Measurements from ENCODE around the gene EXD2. TPM values are rescaled to one million over a fixed set of nuclear protein-coding genes. Genes with fewer than 3 reads are reported as not detected.

EXD2 gene
- total and polyA plus RNA-seq, 10 of the 15 experiments (the other 5 are each of a cell fraction or from before 2014, with no cell fraction given), result 1.0 to 12.4 (median 4.6) TPM

DNA sequence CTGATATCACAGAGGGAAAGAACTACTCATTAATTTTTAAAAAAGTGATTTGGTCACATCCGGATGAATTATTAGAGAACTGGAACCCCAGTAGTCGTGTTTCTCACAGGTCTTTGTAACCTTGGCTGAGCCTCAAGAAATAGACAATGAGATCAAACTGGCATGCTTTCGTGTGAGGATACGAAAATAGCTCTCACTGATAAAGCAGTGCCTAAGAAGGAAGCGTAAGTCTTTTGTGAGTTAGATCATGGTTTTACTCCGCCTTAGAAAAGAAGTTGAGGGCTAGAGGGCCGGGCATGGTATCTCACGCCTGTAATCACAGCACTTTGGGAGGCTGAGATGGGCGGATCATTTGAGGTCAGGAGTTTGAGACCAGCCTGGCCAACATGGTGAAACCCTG is 34.9 kb downstream of the EXD2 start:
- 97% methylated on average over 9 of the region's 9 CpGs for WGBS (ENCODE audit: insufficient coverage, insufficient replicate concordance, low lambda C conversion rate, missing lambda C conversion rate)
- H3K4me2 ChIP-seq (ENCODE audit: control insufficient read depth, insufficient read depth), result no peak overlapping the region

More for the DNA sequence above, 34.9 kb downstream of the EXD2 start:
- Histone ChIP-seq H2AFZ (ENCODE audit: control insufficient read depth, low read depth, low read length) (no peak overlapping the region), H3K27me3 (replicated peaks in 1 of 2; ENCODE audit: control insufficient read depth in 2 of 2, insufficient read depth in 2 of 2, low read length in 1 of 2) (no peaks in the 10 kb centered on the region), H3K4me3 (no peak overlapping the region), H3K36me3 (ENCODE audit: control insufficient read depth in 2 of 2, insufficient read depth in 2 of 2, low read length in 1 of 2) (no peaks in the 10 kb centered on the region), H3K4me1 (ENCODE audit: control insufficient read depth, insufficient read depth, low read length) (no peaks in the 10 kb centered on the region), H3K27ac (ENCODE audit: control insufficient read depth, insufficient read depth) (no peak overlapping the region), H4K20me1 (ENCODE audit: control insufficient read depth, insufficient read depth) (no peaks in the 10 kb centered on the region), H3K9me3 (replicated peaks; ENCODE audit: control insufficient read depth, insufficient read depth, low read length) (no peaks in the 10 kb centered on the region), H3K79me2 (ENCODE audit: control insufficient read depth, insufficient read depth, low read length) (no peaks in the 10 kb centered on the region), H3K9ac (ENCODE audit: control insufficient read depth, insufficient read depth, low read length) (no peak overlapping the region)
- POLR2A ChIA-PET, result interaction anchor here (0.7 kb wide), 1 partner anchor 263 kb away, joined by 3 read pairs; no protein-coding TSS in a partner anchor
- no peak for FAIRE-seq
- no peak for DNase-seq (ENCODE audit: low read depth, low spot score)
- CTCF ChIA-PET, result interaction anchor here (0.6 to 1.6 kb wide), 4 partner anchors 16 to 316 kb away, joined by 3 to 5 read pairs (median 4); no protein-coding TSS in a partner anchor
- SMC1A ChIA-PET (ENCODE audit: uncharacterized antibody, unreplicated experiment), result interaction anchor here (0.9 to 2.0 kb wide), 3 partner anchors 12 to 97 kb away, joined by 4 to 6 read pairs (median 5); partner anchors contain the start of gene EXD2
- BruUV-seq (replicated peaks), result no TSS peak
- ATAC-seq, result no peak
- RAD21 ChIA-PET (ENCODE audit: unreplicated experiment), result no interaction called here
- intact Hi-C loops (cut with micrococcal nuclease; ENCODE audit: unreplicated experiment), result no loop called here
- in situ Hi-C loops (cut with MboI), result loop anchor here (25.0 kb wide), 1 partner anchor 511 kb away; no protein-coding TSS in a partner anchor
- TF ChIP-seq, protein P1, sequence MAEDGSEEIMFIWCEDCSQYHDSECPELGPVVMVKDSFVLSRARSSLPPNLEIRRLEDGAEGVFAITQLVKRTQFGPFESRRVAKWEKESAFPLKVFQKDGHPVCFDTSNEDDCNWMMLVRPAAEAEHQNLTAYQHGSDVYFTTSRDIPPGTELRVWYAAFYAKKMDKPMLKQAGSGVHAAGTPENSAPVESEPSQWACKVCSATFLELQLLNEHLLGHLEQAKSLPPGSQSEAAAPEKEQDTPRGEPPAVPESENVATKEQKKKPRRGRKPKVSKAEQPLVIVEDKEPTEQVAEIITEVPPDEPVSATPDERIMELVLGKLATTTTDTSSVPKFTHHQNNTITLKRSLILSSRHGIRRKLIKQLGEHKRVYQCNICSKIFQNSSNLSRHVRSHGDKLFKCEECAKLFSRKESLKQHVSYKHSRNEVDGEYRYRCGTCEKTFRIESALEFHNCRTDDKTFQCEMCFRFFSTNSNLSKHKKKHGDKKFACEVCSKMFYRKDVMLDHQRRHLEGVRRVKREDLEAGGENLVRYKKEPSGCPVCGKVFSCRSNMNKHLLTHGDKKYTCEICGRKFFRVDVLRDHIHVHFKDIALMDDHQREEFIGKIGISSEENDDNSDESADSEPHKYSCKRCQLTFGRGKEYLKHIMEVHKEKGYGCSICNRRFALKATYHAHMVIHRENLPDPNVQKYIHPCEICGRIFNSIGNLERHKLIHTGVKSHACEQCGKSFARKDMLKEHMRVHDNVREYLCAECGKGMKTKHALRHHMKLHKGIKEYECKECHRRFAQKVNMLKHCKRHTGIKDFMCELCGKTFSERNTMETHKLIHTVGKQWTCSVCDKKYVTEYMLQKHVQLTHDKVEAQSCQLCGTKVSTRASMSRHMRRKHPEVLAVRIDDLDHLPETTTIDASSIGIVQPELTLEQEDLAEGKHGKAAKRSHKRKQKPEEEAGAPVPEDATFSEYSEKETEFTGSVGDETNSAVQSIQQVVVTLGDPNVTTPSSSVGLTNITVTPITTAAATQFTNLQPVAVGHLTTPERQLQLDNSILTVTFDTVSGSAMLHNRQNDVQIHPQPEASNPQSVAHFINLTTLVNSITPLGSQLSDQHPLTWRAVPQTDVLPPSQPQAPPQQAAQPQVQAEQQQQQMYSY (CRISPR knock-in tag; IDR thresholded peaks at IDR 0.05), result no peak
- TF ChIP-seq NR2F1 (conservative IDR thresholded peaks at IDR 0.05), result no peak
- TF ChIP-seq BMI1 (IDR thresholded peaks at IDR 0.05; ENCODE audit: borderline replicate concordance), result no peak
- no peak for TF ChIP-seq POLR2AphosphoS5 (IDR thresholded peaks at IDR 0.05; ENCODE audit: low read length)
- TF ChIP-seq, protein P2, sequence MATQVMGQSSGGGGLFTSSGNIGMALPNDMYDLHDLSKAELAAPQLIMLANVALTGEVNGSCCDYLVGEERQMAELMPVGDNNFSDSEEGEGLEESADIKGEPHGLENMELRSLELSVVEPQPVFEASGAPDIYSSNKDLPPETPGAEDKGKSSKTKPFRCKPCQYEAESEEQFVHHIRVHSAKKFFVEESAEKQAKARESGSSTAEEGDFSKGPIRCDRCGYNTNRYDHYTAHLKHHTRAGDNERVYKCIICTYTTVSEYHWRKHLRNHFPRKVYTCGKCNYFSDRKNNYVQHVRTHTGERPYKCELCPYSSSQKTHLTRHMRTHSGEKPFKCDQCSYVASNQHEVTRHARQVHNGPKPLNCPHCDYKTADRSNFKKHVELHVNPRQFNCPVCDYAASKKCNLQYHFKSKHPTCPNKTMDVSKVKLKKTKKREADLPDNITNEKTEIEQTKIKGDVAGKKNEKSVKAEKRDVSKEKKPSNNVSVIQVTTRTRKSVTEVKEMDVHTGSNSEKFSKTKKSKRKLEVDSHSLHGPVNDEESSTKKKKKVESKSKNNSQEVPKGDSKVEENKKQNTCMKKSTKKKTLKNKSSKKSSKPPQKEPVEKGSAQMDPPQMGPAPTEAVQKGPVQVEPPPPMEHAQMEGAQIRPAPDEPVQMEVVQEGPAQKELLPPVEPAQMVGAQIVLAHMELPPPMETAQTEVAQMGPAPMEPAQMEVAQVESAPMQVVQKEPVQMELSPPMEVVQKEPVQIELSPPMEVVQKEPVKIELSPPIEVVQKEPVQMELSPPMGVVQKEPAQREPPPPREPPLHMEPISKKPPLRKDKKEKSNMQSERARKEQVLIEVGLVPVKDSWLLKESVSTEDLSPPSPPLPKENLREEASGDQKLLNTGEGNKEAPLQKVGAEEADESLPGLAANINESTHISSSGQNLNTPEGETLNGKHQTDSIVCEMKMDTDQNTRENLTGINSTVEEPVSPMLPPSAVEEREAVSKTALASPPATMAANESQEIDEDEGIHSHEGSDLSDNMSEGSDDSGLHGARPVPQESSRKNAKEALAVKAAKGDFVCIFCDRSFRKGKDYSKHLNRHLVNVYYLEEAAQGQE (IDR thresholded peaks at IDR 0.05; ENCODE audit: low read depth, low read length), result no peak
- TF ChIP-seq NR2C2 (IDR thresholded peaks at IDR 0.05; ENCODE audit: borderline replicate concordance, control insufficient read depth, insufficient read length, low read depth), result no peak
- TF ChIP-seq EZH2 (IDR thresholded peaks at IDR 0.05; ENCODE audit: borderline replicate concordance, control insufficient read depth, low read depth, low read length), result no peak
- no peak for TF ChIP-seq SUZ12 (IDR thresholded peaks at IDR 0.05; ENCODE audit: unreplicated experiment)
- TF ChIP-seq NFYA (IDR thresholded peaks at IDR 0.05; ENCODE audit: borderline replicate concordance, low read depth, low read length), result no peak
- no peak for TF ChIP-seq BRCA1 (IDR thresholded peaks at IDR 0.05; ENCODE audit: low read depth, low read length)
- no peak for TF ChIP-seq STAT3 (IDR thresholded peaks at IDR 0.05; ENCODE audit: low read depth, low read length)
- TF ChIP-seq CBX5 (IDR thresholded peaks at IDR 0.05; ENCODE audit: low read depth), result no peak
